Measurements from ENCODE around the gene TAF12.
A peak's percentile ranks its signal among the peaks of the same experiment; 100 is the strongest.
"Not testable (repeated sequence)": the region's sequence is repeated elsewhere in the genome, so short reads cannot be mapped to it uniquely, and the experiment has no call there.

Gene TAF12, protein sequence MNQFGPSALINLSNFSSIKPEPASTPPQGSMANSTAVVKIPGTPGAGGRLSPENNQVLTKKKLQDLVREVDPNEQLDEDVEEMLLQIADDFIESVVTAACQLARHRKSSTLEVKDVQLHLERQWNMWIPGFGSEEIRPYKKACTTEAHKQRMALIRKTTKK

DNA sequence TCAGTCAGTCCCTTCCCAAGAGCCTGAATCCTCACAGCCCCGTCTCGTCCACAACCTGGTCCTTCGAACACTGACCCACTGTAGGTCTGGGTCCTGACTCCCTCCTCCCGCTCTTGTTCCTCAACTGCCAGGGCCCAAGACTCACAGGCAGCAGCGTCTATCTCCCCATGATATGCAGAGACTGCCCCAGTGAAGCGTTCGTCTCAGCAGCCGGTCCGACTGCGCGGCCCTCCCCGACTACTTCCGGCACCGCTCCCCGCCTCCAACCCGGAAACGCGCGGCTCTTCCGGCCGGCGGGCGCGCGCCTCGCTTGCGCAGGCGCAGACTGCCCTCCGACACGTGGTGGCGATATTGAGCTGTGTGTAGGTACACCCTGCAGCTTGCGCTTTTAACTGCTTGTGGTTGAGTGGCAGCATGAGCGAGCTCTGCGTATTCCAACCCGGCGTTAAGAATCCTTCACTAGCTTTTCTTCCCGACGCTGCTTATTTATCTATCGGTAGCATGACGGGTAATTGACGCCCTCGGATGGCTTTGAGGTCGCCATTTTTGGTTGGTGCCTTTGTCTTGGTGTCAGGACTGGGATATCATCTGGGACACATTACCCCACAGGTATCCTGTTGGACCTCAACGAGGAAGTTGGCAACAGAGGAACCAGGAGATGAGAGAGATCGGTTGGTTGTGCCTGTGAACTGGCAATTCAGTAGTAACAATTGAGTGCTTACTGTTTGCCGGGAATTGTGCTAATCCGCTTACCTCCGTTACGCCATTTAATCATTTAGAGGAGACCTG, at the start of gene TAF12:
TSS of gene TAF12 (minus strand) at position 221 of the 789 bp plus-strand sequence. CDS start 20,986 bp downstream, outside the sequence.
- DNase-seq: peak; percentile 98
- no peak for TF ChIP-seq GATA1 (IDR thresholded peaks at IDR 0.05; ENCODE audit: low read depth, low read length)
- TF ChIP-seq POLR2A (IDR thresholded peaks at IDR 0.05; ENCODE audit: low read length): peak; percentile 100

DNA sequence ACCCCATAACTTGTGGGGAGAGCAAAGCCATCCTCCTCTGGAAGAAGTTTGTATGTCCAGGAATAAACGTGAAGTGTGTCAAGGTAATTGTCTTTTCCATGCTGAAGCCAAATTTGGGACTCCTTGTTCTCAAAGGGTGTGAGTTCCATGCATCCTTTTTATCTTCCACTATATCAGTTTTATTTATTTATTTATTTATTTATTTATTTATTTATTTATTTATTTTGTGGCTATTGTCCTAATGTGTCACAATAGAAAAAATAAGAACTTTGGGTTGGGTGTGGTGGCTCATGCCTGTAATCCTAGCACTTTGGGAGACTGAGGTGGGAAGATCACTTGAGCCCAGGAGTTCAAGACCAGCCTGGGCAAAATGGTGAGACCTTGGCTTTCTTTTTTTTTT, 48.8 kb upstream of the TAF12 start:
- DNase-seq: not testable (repeated sequence)

DNA sequence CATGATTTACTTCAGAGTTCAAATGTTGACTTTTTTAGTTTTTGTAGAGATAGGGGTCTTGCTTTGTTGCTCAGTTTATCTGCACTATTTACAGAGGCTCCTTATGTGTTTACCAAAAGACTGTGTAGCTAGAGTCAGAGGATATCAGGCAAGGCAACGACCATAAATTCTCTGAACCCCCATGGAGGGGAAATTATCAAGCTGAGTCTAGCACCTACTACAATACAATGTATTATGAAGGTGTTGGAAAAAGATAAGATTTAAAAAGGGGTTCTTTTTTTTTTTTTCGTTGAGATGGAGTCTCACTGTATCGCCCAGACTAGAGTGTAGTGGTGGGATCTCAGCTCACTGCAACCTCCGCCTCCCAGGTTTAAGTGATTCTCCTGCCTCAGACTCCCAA, 42.1 kb upstream of the TAF12 start:
- TF ChIP-seq GATA1 (IDR thresholded peaks at IDR 0.05; ENCODE audit: low read depth, low read length) (no peak), POLR2A (IDR thresholded peaks at IDR 0.05; ENCODE audit: low read length) (no peak)
- no peak for DNase-seq

DNA sequence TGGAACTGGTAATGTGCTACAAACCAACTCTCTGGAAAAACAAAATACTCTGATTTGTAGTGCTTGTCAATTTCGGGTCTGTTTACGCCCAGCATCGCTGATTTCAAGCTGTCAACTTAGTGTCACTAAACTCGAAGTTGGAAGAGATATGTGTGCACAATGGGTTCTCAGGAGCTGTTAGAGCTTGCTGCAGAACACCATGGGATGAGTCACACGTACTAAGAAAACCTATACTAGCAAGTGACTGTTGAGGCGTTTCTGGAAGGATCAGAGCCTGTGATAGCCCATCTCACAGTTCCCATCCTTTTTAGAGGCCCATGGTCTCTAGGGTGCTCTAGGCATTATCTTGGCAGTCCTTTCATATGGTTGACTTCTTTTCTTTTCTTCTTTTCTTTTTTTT, 40.0 kb upstream of the TAF12 start:
- DNase-seq: no peak

DNA sequence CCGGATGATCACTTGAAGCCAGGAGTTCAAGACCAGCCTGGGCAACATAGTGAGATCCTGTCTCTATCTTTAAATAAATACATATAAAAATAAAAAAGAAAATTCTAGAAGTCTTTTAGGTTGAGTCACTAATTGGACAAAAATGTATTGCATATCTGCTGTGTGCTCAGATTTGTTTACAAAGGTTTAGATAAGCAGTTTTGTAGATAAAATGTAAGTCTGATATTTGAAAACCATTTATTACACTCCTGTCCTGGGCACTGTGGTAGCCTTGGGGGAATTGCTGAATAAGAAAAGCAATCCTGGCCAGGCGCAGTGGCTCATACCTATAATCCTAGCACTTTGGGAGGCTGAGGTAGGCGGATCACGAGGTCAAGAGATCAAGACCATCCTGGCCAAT, 37.3 kb upstream of the TAF12 start:
- no peak for DNase-seq
- TF ChIP-seq GATA1 (IDR thresholded peaks at IDR 0.05; ENCODE audit: low read depth, low read length): no peak
- TF ChIP-seq POLR2A (IDR thresholded peaks at IDR 0.05; ENCODE audit: low read length): no peak

More for the DNA sequence above, 40.0 kb upstream of the TAF12 start:
- no peak for TF ChIP-seq POLR2A (IDR thresholded peaks at IDR 0.05; ENCODE audit: low read length)
- TF ChIP-seq GATA1 (IDR thresholded peaks at IDR 0.05; ENCODE audit: low read depth, low read length): no peak

DNA sequence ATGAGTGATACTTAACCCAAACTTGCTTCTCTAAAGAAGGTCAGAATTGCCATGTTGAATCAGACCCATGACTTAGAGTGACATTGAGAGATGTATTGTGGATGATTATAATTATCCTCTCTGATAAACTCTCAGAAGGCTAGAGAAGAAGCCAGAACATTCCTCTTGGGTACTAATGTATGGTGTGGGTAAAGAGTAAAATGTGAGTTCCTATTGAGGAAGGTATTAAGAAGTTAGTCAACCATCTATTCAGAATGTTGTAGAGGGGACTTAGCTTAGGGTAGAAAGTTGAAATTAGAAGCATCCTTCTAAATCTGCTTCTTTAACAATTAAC, 33.0 kb upstream of the TAF12 start:
- DNase-seq: no peak
- TF ChIP-seq POLR2A (IDR thresholded peaks at IDR 0.05; ENCODE audit: low read length) (no peak), GATA1 (IDR thresholded peaks at IDR 0.05; ENCODE audit: low read depth, low read length) (no peak)

DNA sequence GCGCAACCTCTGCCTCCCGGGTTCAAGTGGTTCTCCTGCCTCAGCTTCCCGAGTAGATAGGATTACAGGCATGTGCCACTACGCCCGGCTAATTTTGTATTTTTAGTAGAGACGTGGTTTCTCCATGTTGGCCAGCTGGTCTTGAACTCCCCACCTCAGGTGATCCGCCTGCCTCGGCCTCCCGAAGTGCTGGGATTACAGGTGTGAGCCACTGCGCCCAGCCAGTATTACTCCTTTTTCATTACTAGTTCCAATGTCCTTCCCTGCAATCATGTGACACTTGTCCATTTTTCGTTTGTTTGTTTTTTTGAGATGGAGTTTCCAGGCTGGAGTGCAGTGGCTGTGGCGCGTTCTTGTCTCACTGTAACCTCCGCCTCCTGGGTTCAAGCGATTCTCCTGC, 30.1 kb upstream of the TAF12 start:
- DNase-seq: not testable (repeated sequence)

DNA sequence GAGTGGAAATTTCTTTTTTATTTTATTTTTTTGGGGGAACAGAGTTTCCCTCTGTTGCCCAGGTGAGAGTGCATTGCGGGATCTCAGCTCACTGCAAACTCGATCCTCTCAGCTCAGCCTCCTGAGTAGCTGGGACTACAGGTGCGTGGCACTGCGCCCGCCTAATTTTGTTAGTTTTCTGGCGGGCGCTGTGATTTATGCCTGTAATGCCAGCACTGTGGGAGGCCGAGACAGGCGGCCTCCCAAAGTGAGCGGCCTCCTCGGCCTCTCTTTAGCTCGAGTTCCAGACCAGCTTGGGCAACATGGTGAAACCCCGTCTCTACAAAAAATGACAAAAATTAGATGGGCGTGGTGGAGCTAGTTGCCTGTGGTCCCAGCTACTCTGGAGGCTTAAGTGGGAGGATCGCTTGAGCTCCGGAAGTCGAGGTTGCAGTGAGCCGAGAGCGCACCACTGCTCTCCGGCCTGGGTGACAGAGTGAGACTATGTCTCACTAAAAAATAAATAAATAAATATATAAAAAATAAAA, 28.4 kb upstream of the TAF12 start:
- TF ChIP-seq GATA1 (IDR thresholded peaks at IDR 0.05; ENCODE audit: low read depth, low read length): no peak
- TF ChIP-seq POLR2A (IDR thresholded peaks at IDR 0.05; ENCODE audit: low read length): no peak

DNA sequence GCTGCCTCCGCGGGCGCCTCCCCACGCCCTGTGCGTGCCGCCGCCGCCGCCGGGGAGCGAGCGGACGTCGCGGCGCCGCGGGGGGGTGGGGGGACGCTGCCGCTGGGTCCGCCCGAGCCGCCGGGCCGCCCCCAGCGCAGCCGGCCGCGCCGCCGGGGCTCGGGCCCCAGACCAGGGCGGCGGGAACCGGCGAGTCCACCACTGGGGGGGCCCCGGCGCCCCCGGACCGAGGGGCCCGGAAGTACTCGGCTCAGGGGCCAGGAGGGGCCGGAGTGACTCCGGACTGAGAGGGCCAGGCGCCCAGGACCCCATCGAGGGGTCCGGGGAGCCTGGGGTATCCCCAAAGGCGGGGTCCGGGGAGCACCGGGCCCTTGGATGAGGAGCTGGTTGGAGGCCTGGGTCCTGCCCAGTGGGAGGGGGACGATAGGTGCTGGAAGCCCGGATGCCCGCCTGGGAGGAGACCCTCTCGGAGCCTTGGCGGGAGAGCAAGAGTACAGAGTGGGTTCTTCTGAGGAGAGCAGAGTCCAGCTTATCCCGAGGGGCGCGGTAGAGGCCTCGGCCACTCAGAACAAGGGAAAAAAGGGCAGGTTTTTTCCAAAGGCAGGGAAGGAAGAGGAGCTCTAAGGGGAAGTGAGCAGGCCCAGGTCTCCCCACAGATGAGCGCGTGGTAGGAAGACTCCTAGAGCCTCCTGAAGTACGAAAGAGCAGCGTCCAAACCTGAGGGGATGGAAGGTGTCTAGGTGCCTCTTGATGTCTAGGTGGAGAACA, 26.3 kb upstream of the TAF12 start:
- peak in 1 of 2 experiments; percentile 67 for DNase-seq
- no peak for TF ChIP-seq GATA1 (IDR thresholded peaks at IDR 0.05; ENCODE audit: low read depth, low read length)
- TF ChIP-seq POLR2A (IDR thresholded peaks at IDR 0.05; ENCODE audit: low read length): no peak

More for the DNA sequence above, 28.4 kb upstream of the TAF12 start:
- DNase-seq: no peak

DNA sequence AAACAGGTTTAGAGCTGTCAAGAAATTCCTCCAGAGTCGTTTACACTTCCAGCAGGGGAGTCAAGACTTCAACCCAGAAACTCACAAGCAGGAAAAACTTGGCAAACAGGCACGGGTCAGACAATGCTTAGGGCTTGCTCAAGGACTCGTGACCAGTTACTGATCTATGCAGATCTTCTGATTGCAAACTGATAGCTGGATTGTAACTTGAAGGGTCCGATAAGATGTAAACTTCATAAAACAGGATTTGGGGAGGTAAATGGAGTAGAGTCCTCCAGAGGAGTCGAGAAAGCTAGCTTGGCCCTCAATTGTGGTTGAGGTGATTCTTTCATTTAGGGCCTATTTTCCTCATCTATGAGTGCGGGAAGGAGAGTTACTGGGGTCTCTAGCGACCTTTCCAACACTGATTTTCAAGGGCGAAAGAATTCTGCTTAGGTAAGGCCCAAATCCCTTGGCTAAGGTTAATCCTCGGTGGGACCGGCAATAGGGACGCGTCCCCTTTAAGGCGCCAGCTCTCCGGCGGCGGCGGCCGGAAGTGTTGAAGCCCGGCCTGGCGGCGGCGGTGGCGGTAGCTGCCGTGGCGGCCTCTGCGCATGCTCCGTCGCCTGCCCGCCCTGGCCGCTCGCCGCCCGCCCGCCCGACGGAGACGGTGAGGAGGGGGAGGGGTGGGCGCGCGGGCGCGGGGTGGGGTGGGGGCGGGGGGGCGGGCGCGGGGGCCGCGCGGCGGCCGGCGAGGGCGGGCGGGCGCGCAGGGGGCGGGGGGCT, 25.5 kb upstream of the TAF12 start, which contains the start of gene GMEB1:
TSS of gene GMEB1 (plus strand) at position 594 of the 765 bp plus-strand sequence. CDS start 14,829 bp downstream, outside the sequence.
- DNase-seq: peak; percentile 93 to 95
- TF ChIP-seq POLR2A (IDR thresholded peaks at IDR 0.05; ENCODE audit: low read length) (peak; percentile 57), GATA1 (IDR thresholded peaks at IDR 0.05; ENCODE audit: low read depth, low read length) (no peak)

DNA sequence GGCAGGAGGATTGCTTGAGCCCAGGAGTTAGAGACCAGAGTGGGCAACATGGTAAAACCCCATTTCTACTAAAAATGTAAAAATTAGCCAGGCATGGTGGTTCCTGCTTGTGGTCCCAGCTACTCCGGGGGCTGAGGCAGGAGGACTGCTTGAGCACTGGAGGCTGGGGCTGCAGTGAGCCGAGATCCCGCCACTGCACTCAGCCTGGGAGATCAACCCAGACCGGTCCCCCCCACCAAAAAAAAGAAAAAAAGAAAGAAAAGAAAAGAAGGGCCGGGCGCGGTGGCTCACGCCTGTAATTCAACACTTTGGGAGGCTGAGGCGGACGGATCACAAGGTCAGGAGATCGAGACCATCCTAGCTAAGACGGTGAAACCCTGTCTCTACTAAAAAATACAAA, 23.9 kb upstream of the TAF12 start:
- TF ChIP-seq POLR2A (IDR thresholded peaks at IDR 0.05; ENCODE audit: low read length): no peak
- no peak for TF ChIP-seq GATA1 (IDR thresholded peaks at IDR 0.05; ENCODE audit: low read depth, low read length)
- DNase-seq: no peak

DNA sequence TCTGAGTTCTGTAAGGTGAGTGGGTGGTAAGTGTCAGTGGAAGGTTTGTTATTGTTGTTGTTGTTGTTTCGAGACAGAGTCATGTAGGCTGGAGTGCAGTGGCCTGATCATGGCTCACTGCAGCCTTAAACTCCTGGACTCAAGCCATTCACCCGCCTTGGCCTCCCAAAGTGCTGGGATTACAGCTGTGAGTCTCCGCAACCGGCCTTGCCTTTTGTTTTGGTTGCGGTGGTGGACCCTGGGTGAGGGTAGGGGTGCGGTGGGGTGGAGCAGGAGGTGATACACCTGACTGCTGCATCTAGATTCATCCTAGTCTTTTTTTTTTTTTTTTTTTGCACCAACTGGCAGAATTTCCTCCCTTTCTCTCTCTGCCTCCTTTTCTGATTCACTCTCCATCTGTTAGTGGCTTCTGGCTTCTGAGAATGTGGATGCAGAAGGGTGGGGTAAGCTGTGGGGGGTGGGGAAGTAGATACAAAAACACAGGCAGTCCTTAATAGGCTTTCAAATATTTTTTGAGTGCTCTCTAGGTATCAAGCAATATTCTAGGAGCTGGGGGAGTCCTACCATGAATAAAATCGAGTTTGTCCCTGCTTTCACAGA, 21.1 kb upstream of the TAF12 start:
- TF ChIP-seq GATA1 (IDR thresholded peaks at IDR 0.05; ENCODE audit: low read depth, low read length) (no peak), POLR2A (IDR thresholded peaks at IDR 0.05; ENCODE audit: low read length) (no peak)
- no peak for DNase-seq

DNA sequence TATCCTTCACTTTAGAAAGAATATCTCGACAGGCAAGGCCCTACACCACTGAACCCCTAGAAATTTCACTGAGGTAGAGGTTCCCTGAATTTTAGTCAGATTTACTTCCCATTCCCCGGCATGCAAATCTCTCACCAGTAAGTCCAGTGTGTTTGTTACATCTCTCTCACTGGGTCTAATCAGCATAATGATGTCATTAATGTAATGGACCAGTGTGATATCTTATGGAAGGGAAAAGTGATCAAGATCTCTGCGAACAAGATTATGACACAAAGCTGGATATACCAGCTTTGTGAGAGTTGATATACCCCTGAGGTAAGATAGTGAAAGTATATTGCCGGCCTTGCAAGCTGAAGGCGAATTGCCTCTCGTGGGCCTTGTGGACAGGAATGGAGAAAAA, 13.5 kb upstream of the TAF12 start:
- TF ChIP-seq GATA1 (IDR thresholded peaks at IDR 0.05; ENCODE audit: low read depth, low read length) (no peak), POLR2A (IDR thresholded peaks at IDR 0.05; ENCODE audit: low read length) (no peak)
- DNase-seq: no peak

DNA sequence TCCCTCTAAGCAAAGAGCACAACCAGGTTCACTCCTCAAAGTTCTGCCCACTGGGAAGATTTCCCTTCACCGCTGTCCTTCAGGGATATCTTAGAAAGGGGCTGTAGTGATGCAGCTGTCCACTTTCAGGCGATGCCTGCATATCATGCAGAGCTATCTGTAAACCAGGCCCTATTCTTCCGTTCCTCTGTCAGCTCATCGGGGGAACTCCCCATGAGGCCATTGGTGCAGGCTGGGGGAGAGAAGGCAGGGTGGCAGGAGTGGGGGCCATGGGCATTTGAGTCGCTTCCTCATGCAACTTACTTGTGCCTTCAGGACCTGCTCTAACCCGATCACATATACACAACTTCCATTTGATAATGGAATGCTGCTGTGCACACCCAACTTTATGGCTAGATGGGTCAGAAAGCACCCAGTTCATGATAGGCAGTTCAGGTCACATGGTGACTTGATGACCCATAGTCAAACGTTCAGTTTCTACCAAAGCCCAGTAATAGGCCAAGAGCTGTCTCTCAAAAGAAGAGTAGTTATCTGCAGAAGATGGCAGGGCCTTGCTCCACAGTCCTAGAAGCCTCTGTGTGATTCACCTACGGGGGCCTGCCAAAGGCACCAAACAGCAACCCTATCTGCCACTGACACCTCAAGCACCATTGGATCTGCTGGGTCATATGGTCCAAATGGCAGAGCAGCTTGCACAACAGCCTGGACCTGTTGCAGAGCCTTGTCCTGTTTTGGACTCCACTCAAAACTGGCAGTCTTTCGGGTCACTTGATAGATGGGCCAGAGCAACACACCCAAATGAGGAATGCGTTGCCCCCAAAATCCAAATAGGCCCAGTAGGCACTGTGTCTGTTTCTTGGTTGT, 12.8 kb upstream of the TAF12 start:
- not testable (repeated sequence) for DNase-seq

DNA sequence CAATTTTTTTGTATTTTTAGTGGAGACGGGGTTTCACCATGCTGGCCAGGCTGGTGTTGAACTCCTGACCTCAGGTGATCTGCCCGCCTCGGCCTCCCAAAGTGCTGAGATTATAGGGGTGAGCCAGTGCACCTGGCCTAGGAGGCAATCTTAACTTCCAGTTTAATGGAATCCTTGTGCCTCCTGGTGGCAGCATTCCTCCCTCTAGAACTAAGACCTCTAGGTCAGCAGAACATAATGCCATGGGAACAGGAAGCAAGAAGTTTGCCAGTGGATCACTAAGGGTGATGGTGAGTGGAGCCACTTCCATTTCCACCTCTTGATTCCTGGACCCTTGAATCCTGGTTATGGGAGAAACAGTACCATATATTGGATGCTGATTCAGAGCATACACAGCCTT, 11.0 kb upstream of the TAF12 start:
- peak in 1 of 2 experiments; percentile 49 for DNase-seq

DNA sequence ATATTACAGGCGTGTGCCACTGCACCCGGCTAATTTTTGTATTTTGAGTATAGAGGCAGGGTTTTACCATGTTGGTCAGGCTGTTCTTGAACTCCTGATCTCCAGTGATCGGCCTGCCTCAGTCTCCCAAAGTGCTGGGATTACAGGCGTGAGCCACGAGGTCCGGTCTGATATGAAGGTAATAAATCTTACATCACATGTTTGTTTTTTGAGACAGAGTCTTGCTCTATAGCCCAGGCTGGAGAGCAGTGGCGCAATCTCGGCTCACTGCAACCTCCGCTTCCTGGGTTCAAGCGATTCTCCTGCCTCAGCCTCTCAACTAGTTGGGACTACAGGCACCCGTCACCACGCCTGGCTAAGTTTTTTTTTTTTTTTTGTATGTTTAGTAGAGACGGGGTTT, 10.2 kb upstream of the TAF12 start:
- not testable (repeated sequence) for DNase-seq
